ENCODE measurements around the gene GLUD2. TPM values are rescaled to one million over a fixed set of nuclear protein-coding genes. Genes with fewer than 3 reads are reported as not detected.

The GLUD2 gene
- 2.0 to 2.4 TPM (median 2.3 TPM) in 5 replicates for total RNA-seq (2022; extraction: Qiagen RNA extraction)

DNA sequence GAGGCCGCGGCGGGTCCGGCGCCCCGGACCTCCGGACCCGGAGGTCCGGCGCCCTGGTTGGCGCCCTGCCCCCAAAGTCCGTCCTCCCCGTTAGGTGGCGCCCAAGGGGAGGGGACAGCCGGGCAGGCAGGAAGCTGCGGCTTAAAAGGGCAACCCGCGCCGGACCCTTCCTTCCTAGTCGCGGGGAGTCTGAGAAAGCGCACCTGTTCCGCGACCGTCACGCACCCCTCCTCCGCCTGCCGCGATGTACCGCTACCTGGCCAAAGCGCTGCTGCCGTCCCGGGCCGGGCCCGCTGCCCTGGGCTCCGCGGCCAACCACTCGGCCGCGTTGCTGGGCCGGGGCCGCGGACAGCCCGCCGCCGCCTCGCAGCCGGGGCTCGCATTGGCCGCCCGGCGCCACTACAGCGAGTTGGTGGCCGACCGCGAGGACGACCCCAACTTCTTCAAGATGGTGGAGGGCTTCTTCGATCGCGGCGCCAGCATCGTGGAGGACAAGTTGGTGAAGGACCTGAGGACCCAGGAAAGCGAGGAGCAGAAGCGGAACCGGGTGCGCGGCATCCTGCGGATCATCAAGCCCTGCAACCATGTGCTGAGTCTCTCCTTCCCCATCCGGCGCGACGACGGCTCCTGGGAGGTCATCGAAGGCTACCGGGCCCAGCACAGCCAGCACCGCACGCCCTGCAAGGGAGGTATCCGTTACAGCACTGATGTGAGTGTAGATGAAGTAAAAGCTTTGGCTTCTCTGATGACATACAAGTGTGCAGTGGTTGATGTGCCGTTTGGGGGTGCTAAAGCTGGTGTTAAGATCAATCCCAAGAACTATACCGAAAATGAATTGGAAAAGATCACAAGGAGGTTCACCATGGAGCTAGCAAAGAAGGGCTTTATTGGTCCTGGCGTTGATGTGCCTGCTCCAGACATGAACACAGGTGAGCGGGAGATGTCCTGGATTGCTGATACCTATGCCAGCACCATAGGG lies at the start of gene GLUD2:
TSS of gene GLUD2 (plus strand) at position 170 of the 979 bp plus-strand sequence. CDS start at position 245, 75 bp downstream.

Other genes with a start within 250 kb of the GLUD2 start
- not detected in 5 replicates for gene CT47B1, start 171.7 kb upstream of the GLUD2 start, total RNA-seq (2022; extraction: Qiagen RNA extraction)
- not detected in 5 replicates for gene CT47A11, start 110.5 kb upstream of the GLUD2 start, total RNA-seq (2022; extraction: Qiagen RNA extraction)
- not detected in 5 replicates for gene CT47A10, start 105.6 kb upstream of the GLUD2 start, total RNA-seq (2022; extraction: Qiagen RNA extraction)
- gene CT47A9, start 100.7 kb upstream of the GLUD2 start, total RNA-seq (2022; extraction: Qiagen RNA extraction), result not detected in 5 replicates
- not detected in 5 replicates for gene CT47A8, start 95.9 kb upstream of the GLUD2 start, total RNA-seq (2022; extraction: Qiagen RNA extraction)
- not detected in 5 replicates for gene CT47A7, start 91.0 kb upstream of the GLUD2 start, total RNA-seq (2022; extraction: Qiagen RNA extraction)
- gene CT47A6, start 86.1 kb upstream of the GLUD2 start, total RNA-seq (2022; extraction: Qiagen RNA extraction), result not detected in 5 replicates
- not detected in 5 replicates for gene CT47A5, start 81.3 kb upstream of the GLUD2 start, total RNA-seq (2022; extraction: Qiagen RNA extraction)
- not detected in 5 replicates for gene CT47A4, start 76.4 kb upstream of the GLUD2 start, total RNA-seq (2022; extraction: Qiagen RNA extraction)
- not detected in 5 replicates for gene CT47A3, start 71.5 kb upstream of the GLUD2 start, total RNA-seq (2022; extraction: Qiagen RNA extraction)
- not detected in 5 replicates for gene CT47A2, start 66.7 kb upstream of the GLUD2 start, total RNA-seq (2022; extraction: Qiagen RNA extraction)
- gene CT47A1, start 61.9 kb upstream of the GLUD2 start, total RNA-seq (2022; extraction: Qiagen RNA extraction), result not detected in 5 replicates